Fibroblast of pulmonary artery (primary cell): ENCODE data around the gene TRAP1.

Experiments
- DNase-seq: peaks from one replicate; pipeline ENCODE4 v3.0.0-alpha.2; 2010; ENCODE audit warnings: low read depth
- H3K4me3 ChIP-seq: replicated peaks from 2 replicates; pipeline ENCODE4 v1.5.1; 2011; ENCODE audit warnings: low read depth, mild to moderate bottlenecking, control low read depth, low read length, moderate library complexity
- CTCF ChIP-seq: IDR thresholded peaks from 2 replicates; pipeline ENCODE4 v1.5.1; 2011; ENCODE audit warnings: mild to moderate bottlenecking, control low read depth, low read length, inconsistent platforms; ENCODE audit errors: missing control alignments

The TRAP1 gene

GRCh38 chr16:3690470-3690928, 26.8 kb downstream of the TRAP1 start:
- H3K4me3 ChIP-seq = peak overlapping the region; percentile 40
- peak; percentile 93 for TF ChIP-seq CTCF
- peak; percentile 96 for DNase-seq

DNA sequence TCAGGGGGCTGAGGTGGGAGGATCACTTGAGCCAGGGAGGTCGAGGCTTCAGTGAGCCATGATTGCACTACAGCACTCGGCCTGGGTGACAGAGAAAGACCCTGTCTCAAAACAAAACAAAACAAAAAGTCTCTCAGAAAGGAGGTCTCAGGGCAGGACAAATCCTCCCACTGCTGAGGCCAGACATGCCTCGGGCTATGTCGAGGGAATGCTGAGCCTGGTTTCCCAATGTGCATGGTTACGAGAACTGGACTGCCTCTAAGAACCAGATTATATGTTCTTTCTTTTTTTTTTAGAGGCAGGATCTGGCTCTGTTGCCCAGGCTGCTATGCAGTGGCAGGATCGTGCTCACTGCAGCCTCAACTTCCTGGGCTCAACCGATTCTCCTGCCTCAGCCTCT, 27.6 kb downstream of the TRAP1 start:
- H3K4me3 ChIP-seq = no peak overlapping the region
- DNase-seq = no peak
- no peak for TF ChIP-seq CTCF

GRCh38 chr16:3687792-3688191, 29.5 kb downstream of the TRAP1 start:
- TF ChIP-seq CTCF = no peak
- no peak for DNase-seq

GRCh38 chr16:3687021-3687420, 30.3 kb downstream of the TRAP1 start:
- no peak overlapping the region for H3K4me3 ChIP-seq
- DNase-seq = no peak
- TF ChIP-seq CTCF = no peak

More at GRCh38 chr16:3687792-3688191, 29.5 kb downstream of the TRAP1 start:
- no peak overlapping the region for H3K4me3 ChIP-seq

DNA sequence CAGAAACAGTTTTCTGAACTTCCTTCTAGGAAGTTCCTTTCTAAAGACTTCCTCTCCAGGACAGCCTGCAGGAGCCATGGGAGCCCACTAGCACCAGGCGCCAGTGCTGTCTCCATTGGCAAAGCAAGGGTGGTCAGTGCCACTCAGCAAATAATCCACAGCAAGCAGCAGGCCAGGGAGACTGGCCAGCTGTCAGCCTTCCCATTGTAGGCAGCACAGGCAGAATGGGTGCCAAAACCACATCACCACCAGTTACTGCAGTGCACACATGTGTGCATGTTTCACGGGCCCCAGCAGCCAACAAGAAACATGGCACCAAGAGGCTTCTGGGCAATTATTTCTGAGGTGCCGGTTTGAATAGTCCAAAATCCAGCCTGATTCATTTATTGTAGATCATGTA, 36.1 kb downstream of the TRAP1 start:
- peak; percentile 8 for DNase-seq
- no peak for TF ChIP-seq CTCF
- no peak overlapping the region for H3K4me3 ChIP-seq

GRCh38 chr16:3677994-3678393, 39.3 kb downstream of the TRAP1 start:
- TF ChIP-seq CTCF = no peak
- no peak overlapping the region for H3K4me3 ChIP-seq
- no peak for DNase-seq

DNA sequence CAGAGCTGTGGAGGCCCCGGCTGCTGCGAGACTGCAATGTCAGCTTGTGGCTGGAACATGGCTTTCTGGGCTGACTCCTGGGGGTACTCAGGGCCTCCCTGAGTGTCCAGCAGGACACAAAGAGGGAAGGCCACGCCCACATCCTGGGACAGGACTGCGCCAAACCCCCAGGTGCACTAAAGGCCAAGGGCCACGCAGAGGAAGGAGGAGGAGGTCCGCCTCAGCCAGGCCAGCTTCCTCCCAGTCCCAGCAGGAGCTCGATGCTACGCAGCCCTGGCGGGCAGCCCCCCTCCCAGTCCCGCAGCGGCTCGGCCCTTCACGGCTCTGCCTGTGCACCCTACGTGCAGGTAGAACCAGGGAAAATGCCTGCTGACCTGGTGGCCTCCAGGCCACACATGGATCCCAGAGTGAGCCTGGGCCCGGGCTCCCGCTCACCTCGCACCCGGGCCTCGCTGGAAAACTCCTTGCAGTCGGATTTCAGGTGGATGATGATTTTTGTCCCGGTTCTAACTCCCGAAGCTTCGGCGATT, 41.7 kb downstream of the TRAP1 start:
- no peak for DNase-seq
- TF ChIP-seq CTCF = no peak
- no peak overlapping the region for H3K4me3 ChIP-seq
